ENCODE data around the gene APBA2.

The APBA2 gene

GRCh38 chr15:28914046-28914445 lies 28.3 kb downstream of the APBA2 start:
- in situ Hi-C loops (cut with MboI; ENCODE audit: low sequenced_read_pairs): no loop called here

- in situ Hi-C loops (cut with MboI; ENCODE audit: low sequenced_read_pairs): no loop called here
These were observed 28.8 kb downstream of the APBA2 start for GRCh38 chr15:28914483-28915023.

- in situ Hi-C loops (cut with MboI; ENCODE audit: low sequenced_read_pairs): no loop called here
These were observed 29.5 kb downstream of the APBA2 start for GRCh38 chr15:28915041-28915810.

GRCh38 chr15:28915935-28916334 lies 30.2 kb downstream of the APBA2 start:
- in situ Hi-C loops (cut with MboI; ENCODE audit: low sequenced_read_pairs): no loop called here

- in situ Hi-C loops (cut with MboI; ENCODE audit: low sequenced_read_pairs): no loop called here
These were observed 32.0 kb downstream of the APBA2 start for GRCh38 chr15:28917791-28918140.

- in situ Hi-C loops (cut with MboI; ENCODE audit: low sequenced_read_pairs): no loop called here
These were observed 32.6 kb downstream of the APBA2 start for GRCh38 chr15:28918141-28918983.

- in situ Hi-C loops (cut with MboI; ENCODE audit: low sequenced_read_pairs): no loop called here
These were observed 33.4 kb downstream of the APBA2 start for GRCh38 chr15:28919201-28919635.

GRCh38 chr15:28919679-28920655 lies 34.2 kb downstream of the APBA2 start:
- in situ Hi-C loops (cut with MboI; ENCODE audit: low sequenced_read_pairs): no loop called here

GRCh38 chr15:28920781-28921331 lies 35.1 kb downstream of the APBA2 start:
- in situ Hi-C loops (cut with MboI; ENCODE audit: low sequenced_read_pairs): no loop called here

GRCh38 chr15:28921336-28921735 lies 35.6 kb downstream of the APBA2 start:
- in situ Hi-C loops (cut with MboI; ENCODE audit: low sequenced_read_pairs): no loop called here

- in situ Hi-C loops (cut with MboI; ENCODE audit: low sequenced_read_pairs): no loop called here
These were observed 36.3 kb downstream of the APBA2 start for GRCh38 chr15:28921919-28922706.

GRCh38 chr15:28922707-28923012 lies 36.9 kb downstream of the APBA2 start:
- in situ Hi-C loops (cut with MboI; ENCODE audit: low sequenced_read_pairs): no loop called here

- in situ Hi-C loops (cut with MboI; ENCODE audit: low sequenced_read_pairs): no loop called here
These were observed 38.0 kb downstream of the APBA2 start for GRCh38 chr15:28923726-28924280.

- in situ Hi-C loops (cut with MboI; ENCODE audit: low sequenced_read_pairs): no loop called here
These were observed 41.3 kb downstream of the APBA2 start for GRCh38 chr15:28927043-28927442.

- in situ Hi-C loops (cut with MboI; ENCODE audit: low sequenced_read_pairs): no loop called here
These were observed 43.4 kb downstream of the APBA2 start for GRCh38 chr15:28929200-28929599.

- in situ Hi-C loops (cut with MboI; ENCODE audit: low sequenced_read_pairs): no loop called here
These were observed 44.2 kb downstream of the APBA2 start for GRCh38 chr15:28930011-28930410.

- in situ Hi-C loops (cut with MboI; ENCODE audit: low sequenced_read_pairs): no loop called here
These were observed 44.9 kb downstream of the APBA2 start for GRCh38 chr15:28930476-28931291.

- in situ Hi-C loops (cut with MboI; ENCODE audit: low sequenced_read_pairs): no loop called here
These were observed 46.1 kb downstream of the APBA2 start for GRCh38 chr15:28931828-28932227.

GRCh38 chr15:28932361-28932760 lies 46.6 kb downstream of the APBA2 start:
- in situ Hi-C loops (cut with MboI; ENCODE audit: low sequenced_read_pairs): no loop called here

Measured in hTERT RPE-1 (cell line).